RWPE1 (cell line): ENCODE results near the gene BCOR.

Experiments
- CTCF ChIA-PET: fragments of 350-600 bp; sonication (Branson Sonifier 250); formaldehyde crosslinking; extraction: SDS; loops from one replicate; lab custom pipeline; 2021; lab: Yijun Ruan, JAX
- POLR2A ChIA-PET: fragments of 400-600 bp; formaldehyde crosslinking; extraction: SDS; loops from one replicate; lab custom pipeline; 2020; ENCODE audit warnings: antibody characterized with exemption; ENCODE audit not compliant: low non-redundant PET; lab: Yijun Ruan, JAX
- DNase-seq: peaks from one replicate; pipeline ENCODE4 v3.0.0; 2012; ENCODE audit warnings: low spot score
- H3K27ac ChIP-seq: fragments of 450-650 bp; 2 replicates; pipeline ENCODE4 v1.5.1; 2017
- CTCF ChIP-seq: fragments of 450-650 bp; conservative IDR thresholded peaks from 2 replicates; pipeline ENCODE4 v1.5.1; 2017; ENCODE audit warnings: low read depth, mild to moderate bottlenecking

Gene BCOR

GRCh38 chrX:40037367-40037766, 60.4 kb downstream of the BCOR start:
- ChIA-PET CTCF (no interaction called here), POLR2A (no interaction called here)
- DNase-seq: no peak
- no peak for TF ChIP-seq CTCF
- no peak overlapping the region for H3K27ac ChIP-seq

- ChIA-PET POLR2A (no interaction called here), CTCF (no interaction called here)
- no peak for TF ChIP-seq CTCF
- DNase-seq: no peak
- no peak overlapping the region for H3K27ac ChIP-seq
These were observed 62.0 kb downstream of the BCOR start for GRCh38 chrX:40035726-40036125.

GRCh38 chrX:40031911-40032310, 65.8 kb downstream of the BCOR start:
- ChIA-PET CTCF (no interaction called here), POLR2A (no interaction called here)
- no peak overlapping the region for H3K27ac ChIP-seq
- DNase-seq: no peak
- no peak for TF ChIP-seq CTCF

GRCh38 chrX:40030205-40030604, 67.6 kb downstream of the BCOR start:
- no peak for TF ChIP-seq CTCF
- no peak for DNase-seq
- no peak overlapping the region for H3K27ac ChIP-seq
- ChIA-PET POLR2A (no interaction called here), CTCF (no interaction called here)

GRCh38 chrX:40022421-40022820, 75.3 kb downstream of the BCOR start:
- DNase-seq: no peak
- H3K27ac ChIP-seq: no peak overlapping the region
- TF ChIP-seq CTCF: no peak
- POLR2A ChIA-PET: no interaction called here
- CTCF ChIA-PET: interaction anchor here (0.5 to 0.6 kb wide), 2 partner anchors 87 to 148 kb away, joined by 3 read pairs; no protein-coding TSS in a partner anchor

- POLR2A ChIA-PET: no interaction called here
- H3K27ac ChIP-seq: no peak overlapping the region
- TF ChIP-seq CTCF: no peak
- CTCF ChIA-PET: interaction anchor here (0.5 kb wide), 1 partner anchor 86 kb away, joined by 3 read pairs; no protein-coding TSS in a partner anchor
- DNase-seq: no peak
These were observed 76.1 kb downstream of the BCOR start for GRCh38 chrX:40021647-40022046.

- CTCF ChIA-PET: no interaction called here
- TF ChIP-seq CTCF: no peak
- POLR2A ChIA-PET: no interaction called here
- no peak for DNase-seq
- no peak overlapping the region for H3K27ac ChIP-seq
These were observed 78.2 kb downstream of the BCOR start for GRCh38 chrX:40019541-40019940.
